WTC11 (cell line): ENCODE measurements around the gene FAM3B. TPM values are rescaled to one million over a fixed set of nuclear protein-coding genes. Genes with fewer than 3 reads are reported as not detected.
A peak's percentile ranks its signal among the peaks of the same experiment; 100 is the strongest.

Experiments
- ATAC-seq: fragments of 200-7000 bp; cut with Tn5 transposase; 2 replicates; pipeline ENCODE4 v1.10.0; 2021; ENCODE audit warnings: mild to moderate bottlenecking, moderate library complexity
- CTCF ChIA-PET: fragments of 300-600 bp; sonication (Branson Sonifier 250); formaldehyde crosslinking; loops from one replicate; lab custom pipeline; 2021; ENCODE audit warnings: antibody characterized with exemption; lab: Charles Lee
- POLR2A ChIA-PET: fragments of 350-600 bp; sonication (Branson Sonifier 250); formaldehyde crosslinking; loops from one replicate; lab custom pipeline; 2021; ENCODE audit warnings: antibody characterized with exemption; lab: Charles Lee
- DNase-seq: peaks from one replicate; pipeline ENCODE4 v3.0.0; 2021; ENCODE audit warnings: low spot score
- H3K27ac Mint-ChIP-seq: 2 replicates; pipeline ENCODE4 v1.8.0; 2021; ENCODE audit warnings: mixed read lengths
- H3K27me3 Mint-ChIP-seq: 2 replicates; pipeline ENCODE4 v1.8.0; 2021; ENCODE audit warnings: low read depth, mild to moderate bottlenecking, moderate library complexity, mixed read lengths
- H3K36me3 Mint-ChIP-seq: 2 replicates; pipeline ENCODE4 v1.8.0; 2021; ENCODE audit warnings: mixed read lengths
- H3K4me1 Mint-ChIP-seq: 2 replicates; pipeline ENCODE4 v1.8.0; 2022; ENCODE audit warnings: mixed read lengths
- H3K4me3 Mint-ChIP-seq: 2 replicates; pipeline ENCODE4 v1.8.0; 2021; ENCODE audit warnings: mild to moderate bottlenecking, moderate library complexity, mixed read lengths
- H3K9me3 Mint-ChIP-seq: 2 replicates; pipeline ENCODE4 v1.8.0; 2021; ENCODE audit warnings: mixed read lengths
- ATF3 ChIP-seq: sonication (generic); formaldehyde crosslinking; conservative IDR thresholded peaks from 2 replicates; pipeline ENCODE4 v1.8.1; 2022; ENCODE audit warnings: mild to moderate bottlenecking, missing genetic modification reagents
- CBFB ChIP-seq: sonication (generic); formaldehyde crosslinking; IDR thresholded peaks from 2 replicates; pipeline ENCODE4 v1.8.1; 2022; ENCODE audit warnings: mild to moderate bottlenecking, low read depth, missing genetic modification reagents
- CREM ChIP-seq: sonication (generic); formaldehyde crosslinking; IDR thresholded peaks from 2 replicates; pipeline ENCODE4 v1.8.1; 2022; ENCODE audit warnings: mild to moderate bottlenecking, missing genetic modification reagents, moderate library complexity
- E2F5 ChIP-seq: sonication (generic); formaldehyde crosslinking; IDR thresholded peaks from 2 replicates; pipeline ENCODE4 v1.8.1; 2022; ENCODE audit warnings: mild to moderate bottlenecking, moderate library complexity, missing genetic modification reagents
- FOXP1 ChIP-seq: sonication (generic); formaldehyde crosslinking; IDR thresholded peaks from 2 replicates; pipeline ENCODE4 v1.8.0; 2022; ENCODE audit warnings: missing genetic modification reagents, mild to moderate bottlenecking, moderate library complexity, borderline replicate concordance
- GTF2I ChIP-seq: fragments of 250-450 bp; sonication (Bioruptor Pico); conservative IDR thresholded peaks from 2 replicates; pipeline ENCODE4 v1.4.0; 2021; ENCODE audit warnings: mild to moderate bottlenecking
- IRF1 ChIP-seq: sonication (generic); formaldehyde crosslinking; IDR thresholded peaks from 2 replicates; pipeline ENCODE4 v1.8.0; 2023; ENCODE audit warnings: missing genetic modification reagents
- MAX ChIP-seq: sonication (generic); formaldehyde crosslinking; IDR thresholded peaks from 2 replicates; pipeline ENCODE4 v1.8.0; 2022; ENCODE audit warnings: mild to moderate bottlenecking, missing genetic modification reagents
- MLX ChIP-seq: sonication (generic); formaldehyde crosslinking; IDR thresholded peaks from 2 replicates; pipeline ENCODE4 v1.8.1; 2023; ENCODE audit warnings: mild to moderate bottlenecking, missing genetic modification reagents, moderate library complexity
- MYBL2 ChIP-seq: sonication (generic); formaldehyde crosslinking; IDR thresholded peaks from 2 replicates; pipeline ENCODE4 v1.8.1; 2023; ENCODE audit warnings: mild to moderate bottlenecking, moderate library complexity, missing genetic modification reagents
- NFATC4 ChIP-seq: fragments of 250-450 bp; sonication (Bioruptor Pico); IDR thresholded peaks from 2 replicates; pipeline ENCODE4 v1.9.0; 2021; ENCODE audit warnings: mild to moderate bottlenecking
- PRDM15 ChIP-seq: sonication (generic); formaldehyde crosslinking; IDR thresholded peaks from 2 replicates; pipeline ENCODE4 v1.8.0; 2022; ENCODE audit warnings: missing genetic modification reagents
- RORB ChIP-seq: fragments of 250-450 bp; sonication (Bioruptor Pico); IDR thresholded peaks from 2 replicates; pipeline ENCODE4 v1.9.0; 2021; ENCODE audit warnings: mild to moderate bottlenecking
- SMAD4 ChIP-seq: sonication (generic); formaldehyde crosslinking; IDR thresholded peaks from 2 replicates; pipeline ENCODE4 v1.8.0; 2022; ENCODE audit warnings: mild to moderate bottlenecking, missing genetic modification reagents
- SP1 ChIP-seq: sonication (generic); formaldehyde crosslinking; conservative IDR thresholded peaks from 2 replicates; pipeline ENCODE4 v1.8.1; 2022; ENCODE audit warnings: missing genetic modification reagents
- TCF7 ChIP-seq: sonication (generic); formaldehyde crosslinking; IDR thresholded peaks from 2 replicates; pipeline ENCODE4 v1.8.0; 2022; ENCODE audit warnings: mild to moderate bottlenecking, low read depth, missing genetic modification reagents, moderate library complexity
- TEAD1 ChIP-seq: sonication (generic); formaldehyde crosslinking; IDR thresholded peaks from 2 replicates; pipeline ENCODE4 v1.8.0; 2022; ENCODE audit warnings: mild to moderate bottlenecking, missing genetic modification reagents
- TEAD4 ChIP-seq: sonication (generic); formaldehyde crosslinking; IDR thresholded peaks from 2 replicates; pipeline ENCODE4 v1.8.0; 2022; ENCODE audit warnings: mild to moderate bottlenecking, missing genetic modification reagents
- ZNF138 ChIP-seq: sonication (generic); formaldehyde crosslinking; conservative IDR thresholded peaks from 2 replicates; pipeline ENCODE4 v1.8.1; 2022; ENCODE audit warnings: mild to moderate bottlenecking, moderate library complexity, missing genetic modification reagents
- ZNF317 ChIP-seq: sonication (generic); formaldehyde crosslinking; IDR thresholded peaks from 2 replicates; pipeline ENCODE4 v1.8.1; 2023; ENCODE audit warnings: low read depth, mild to moderate bottlenecking, moderate library complexity, missing genetic modification reagents, borderline replicate concordance
- ZNF425 ChIP-seq: fragments of 250-450 bp; sonication (Bioruptor Pico); conservative IDR thresholded peaks from 2 replicates; pipeline ENCODE4 v1.9.0; 2021; ENCODE audit warnings: mild to moderate bottlenecking
- total RNA-seq: library from RNA; stranded (reverse); gene quantifications from 3 replicates; pipeline ENCODE4 v1.2.3, GENCODE V29; 2021

FAM3B gene
- total RNA-seq, 1 experiment from 2014 or later: 1.4 TPM

GRCh38 chr21:41337515-41337914, 20.9 kb downstream of the FAM3B start (continued):
- TF ChIP-seq PRDM15 (CRISPR knock-in tag) (no peak), TEAD4 (no peak), CBFB (CRISPR knock-in tag) (no peak), MAX (CRISPR knock-in tag) (no peak)

GRCh38 chr21:41338455-41338854, 21.9 kb downstream of the FAM3B start:
- Mint-ChIP-seq H3K9me3 (peaks cover 57% of the 10 kb centered on the region), H3K27me3 (peaks cover 3% of the 10 kb centered on the region; the same call in 1 of the 2 replicates), H3K4me1 (peaks cover 4% of the 10 kb centered on the region; the same call in 1 of the 2 replicates), H3K27ac (no peak overlapping the region), H3K4me3 (no peak overlapping the region), H3K36me3 (peaks cover 32% of the 10 kb centered on the region)
- CTCF ChIA-PET: no interaction called here
- POLR2A ChIA-PET: no interaction called here
- DNase-seq (no peak), ATAC-seq (no peak)
- TF ChIP-seq SP1 (CRISPR knock-in tag) (no peak), CREM (CRISPR knock-in tag) (no peak), MLX (CRISPR knock-in tag) (no peak), IRF1 (CRISPR knock-in tag) (no peak), TEAD4 (no peak), TEAD1 (no peak), RORB (no peak), MYBL2 (CRISPR knock-in tag) (no peak)

- H3K4me1 Mint-ChIP-seq: peaks cover 4% of the 10 kb centered on the region; the same call in 1 of the 2 replicates
- peaks cover 11% of the 10 kb centered on the region for H3K36me3 Mint-ChIP-seq
- no peak overlapping the region for H3K4me3 Mint-ChIP-seq
- ATAC-seq (no peak), DNase-seq (no peak)
- ChIA-PET CTCF (no interaction called here), POLR2A (no interaction called here)
- peaks cover 29% of the 10 kb centered on the region for H3K9me3 Mint-ChIP-seq
- no peak overlapping the region for H3K27ac Mint-ChIP-seq
- TF ChIP-seq ZNF138 (CRISPR knock-in tag) (no peak), ZNF317 (CRISPR knock-in tag) (peak; percentile 95)
- no peaks in the 10 kb centered on the region for H3K27me3 Mint-ChIP-seq
Observed at GRCh38 chr21:41342035-41342434, 25.4 kb downstream of the FAM3B start.

- H3K4me1 Mint-ChIP-seq: peaks cover 4% of the 10 kb centered on the region; the same call in 1 of the 2 replicates
- H3K27ac Mint-ChIP-seq: no peak overlapping the region
- peaks cover 11% of the 10 kb centered on the region for H3K36me3 Mint-ChIP-seq
- no peak overlapping the region for H3K4me3 Mint-ChIP-seq
- H3K27me3 Mint-ChIP-seq: no peaks in the 10 kb centered on the region
- ChIA-PET POLR2A (no interaction called here), CTCF (no interaction called here)
- DNase-seq (no peak), ATAC-seq (no peak)
- H3K9me3 Mint-ChIP-seq: peaks cover 29% of the 10 kb centered on the region
- TF ChIP-seq SMAD4: no peak
- TF ChIP-seq FOXP1 (CRISPR knock-in tag): no peak
- TF ChIP-seq GTF2I (CRISPR knock-in tag): no peak
- no peak for TF ChIP-seq MAX (CRISPR knock-in tag)
- no peak for TF ChIP-seq ZNF425 (CRISPR knock-in tag)
- no peak for TF ChIP-seq MLX (CRISPR knock-in tag)
- TF ChIP-seq ATF3 (CRISPR knock-in tag): no peak
- TF ChIP-seq TEAD1: no peak
- TF ChIP-seq NFATC4: no peak
- TF ChIP-seq E2F5 (CRISPR knock-in tag): no peak
- no peak for TF ChIP-seq TCF7 (CRISPR knock-in tag)
Observed at GRCh38 chr21:41344146-41344545, 27.5 kb downstream of the FAM3B start.
